GM19239 (cell line): ENCODE data around the gene MEIKIN.

Experiments used
- DNase-seq: peaks from one replicate; pipeline ENCODE4 v3.0.0; 2011; ENCODE audit warnings: low spot score; ENCODE audit not compliant: insufficient read length
- FAIRE-seq: peaks from 2 replicates; lab custom pipeline; 2011; peaks lifted over from hg19 to GRCh38; lab: Jason Lieb, UNC

MEIKIN gene

DNA sequence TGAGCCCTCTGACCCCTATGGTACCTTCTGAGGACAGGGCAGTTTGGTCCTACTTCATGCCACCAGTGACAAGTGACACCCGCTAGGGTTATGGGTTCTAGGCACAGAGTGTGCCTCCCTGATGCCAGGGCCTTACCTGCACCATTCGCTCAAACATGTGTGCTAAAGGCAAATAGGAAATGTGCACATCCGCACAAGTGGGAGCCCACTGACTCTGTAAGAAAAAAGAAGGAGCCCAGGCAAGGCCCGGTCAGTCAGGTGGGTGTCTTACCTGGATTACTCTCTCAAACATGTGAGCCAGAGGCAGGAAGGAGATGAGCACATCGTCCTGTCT is 29.1 kb upstream of the MEIKIN start:
- FAIRE-seq (no peak), DNase-seq (no peak)

- DNase-seq = no peak
- FAIRE-seq = no peak
Measured at GRCh38 chr5:131974016-131974415, 28.6 kb upstream of the MEIKIN start.

DNA sequence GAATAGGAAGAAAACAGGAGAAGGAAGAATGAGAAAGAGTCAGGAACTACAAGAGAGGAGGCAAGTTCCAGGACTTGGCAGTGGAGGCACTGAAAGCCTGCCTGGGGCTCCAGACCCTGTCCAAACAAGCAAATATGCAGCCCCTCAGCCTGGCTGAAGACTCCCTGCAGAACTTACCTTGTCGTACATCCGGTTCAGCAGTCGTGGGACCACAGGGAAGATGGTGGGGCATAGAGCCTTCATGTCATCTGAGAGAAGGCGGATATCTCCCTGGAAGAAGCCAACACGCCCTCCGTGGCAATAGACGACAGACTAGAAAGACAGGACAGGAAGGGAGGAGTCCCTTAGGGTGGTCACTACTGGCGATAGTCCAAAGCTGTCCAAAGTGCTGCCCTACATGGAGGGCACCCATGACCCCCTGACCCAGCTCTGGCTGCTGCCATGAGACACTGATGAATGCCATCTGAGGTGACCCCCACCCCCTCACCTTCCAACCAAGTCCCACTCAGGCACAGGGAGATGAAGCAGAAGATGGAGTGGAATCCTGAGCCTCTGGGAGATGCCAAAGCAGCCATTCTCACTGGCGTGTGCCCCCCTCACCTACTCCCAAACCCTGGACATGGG is 27.7 kb upstream of the MEIKIN start:
- FAIRE-seq = no peak
- DNase-seq = no peak

GRCh38 chr5:131968396-131968954 is 23.0 kb upstream of the MEIKIN start:
- FAIRE-seq (no peak), DNase-seq (no peak)

DNA sequence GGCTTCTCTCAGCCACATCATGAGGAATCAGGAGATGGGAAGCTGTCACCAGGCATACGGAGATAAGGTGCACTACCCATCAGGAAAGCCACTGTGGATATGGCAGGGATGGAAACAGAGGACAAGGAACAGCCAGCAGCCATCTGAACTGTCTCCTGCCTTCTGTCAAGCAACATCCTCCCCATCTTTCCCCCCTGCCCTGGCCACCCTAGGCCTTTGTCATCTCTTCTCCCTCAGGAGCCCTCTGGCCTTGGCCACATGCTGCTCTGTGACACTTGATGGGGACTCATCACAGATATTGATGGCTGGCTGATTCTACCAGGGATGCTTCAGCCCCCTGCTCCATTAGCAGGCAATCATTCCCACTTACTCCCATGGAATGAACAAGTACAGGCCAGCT is 21.1 kb upstream of the MEIKIN start:
- FAIRE-seq (no peak), DNase-seq (no peak)

DNA sequence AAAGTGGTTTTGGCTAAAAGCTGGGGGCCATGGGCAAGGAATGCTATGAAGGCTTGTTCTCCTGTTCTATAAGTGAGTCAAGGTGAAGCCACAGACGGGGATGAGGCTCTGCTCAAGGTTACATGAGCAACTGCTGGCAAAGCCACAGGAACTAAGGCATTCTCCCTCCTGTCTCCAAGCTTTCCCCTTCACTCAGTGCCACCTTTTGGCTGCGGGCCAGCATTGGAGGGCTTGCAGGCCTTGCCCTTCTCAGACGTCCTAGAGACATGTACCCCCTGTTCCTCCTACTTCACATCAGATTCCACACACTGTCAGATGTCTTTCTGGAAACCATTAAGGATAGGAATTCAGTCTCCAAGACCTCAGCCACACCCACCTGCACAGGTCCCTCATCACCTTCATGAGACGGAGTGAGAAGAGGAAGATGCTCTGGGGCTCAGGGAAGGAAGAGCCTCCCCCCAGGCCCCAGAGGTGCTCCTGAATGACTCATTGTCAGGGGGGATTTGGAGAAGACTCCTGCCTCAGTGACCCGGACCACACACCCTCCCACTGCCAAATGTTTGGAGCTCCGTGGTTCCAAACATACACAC is 20.5 kb upstream of the MEIKIN start:
- FAIRE-seq = no peak

DNA sequence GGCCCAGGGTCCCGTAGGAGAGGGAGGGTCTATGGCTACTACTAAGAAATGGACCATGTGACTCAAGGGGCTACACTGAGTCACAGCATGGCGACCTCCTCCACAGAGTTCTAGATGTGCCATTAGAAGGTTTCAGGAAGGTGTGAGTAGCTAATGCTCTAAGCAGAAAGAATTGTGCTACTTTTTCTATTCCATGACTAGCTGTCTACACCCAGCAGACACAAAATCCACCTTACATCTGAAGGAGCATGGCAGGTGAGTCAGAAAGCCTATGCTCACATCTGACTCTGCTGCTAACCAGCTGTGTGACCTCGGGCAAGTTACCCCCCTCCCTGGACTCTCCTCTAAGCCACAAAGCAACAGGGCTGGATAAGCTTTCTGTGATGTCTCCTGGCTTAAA is 14.4 kb upstream of the MEIKIN start:
- FAIRE-seq (no peak), DNase-seq (no peak)

More for the DNA sequence above, 20.5 kb upstream of the MEIKIN start:
- no peak for DNase-seq

GRCh38 chr5:131959136-131959535 is 13.7 kb upstream of the MEIKIN start:
- FAIRE-seq (no peak), DNase-seq (no peak)

- DNase-seq (no peak), FAIRE-seq (no peak)
Measured at GRCh38 chr5:131957721-131958441, 12.4 kb upstream of the MEIKIN start.

GRCh38 chr5:131953969-131954368 is 8.5 kb upstream of the MEIKIN start:
- DNase-seq (no peak), FAIRE-seq (no peak)

DNA sequence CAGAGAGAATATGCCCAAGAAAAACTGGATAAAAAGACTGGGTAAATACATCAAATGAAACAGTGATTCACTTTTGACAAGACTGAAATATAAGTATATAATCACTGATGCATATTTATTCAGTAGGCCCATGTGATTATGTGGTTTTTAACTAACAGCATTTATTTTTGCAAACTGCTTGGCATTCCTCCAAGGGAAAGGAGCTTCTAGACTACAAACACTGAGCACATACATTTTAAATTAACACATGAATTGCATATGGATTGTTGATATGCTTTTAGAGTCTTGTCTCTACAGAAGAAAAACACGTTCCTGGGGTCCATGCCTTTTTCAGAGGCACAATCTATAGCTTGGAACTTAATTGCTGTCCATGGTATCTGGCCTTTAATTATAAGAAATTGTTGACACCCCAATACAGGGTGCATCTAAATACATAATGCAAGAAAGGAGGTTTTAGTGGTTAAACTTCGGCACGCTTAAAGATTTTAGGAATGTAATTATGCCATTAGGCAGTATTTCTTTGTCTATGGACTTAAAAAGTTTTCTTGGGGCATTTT is 6.9 kb upstream of the MEIKIN start:
- no peak for DNase-seq
- FAIRE-seq = no peak

DNA sequence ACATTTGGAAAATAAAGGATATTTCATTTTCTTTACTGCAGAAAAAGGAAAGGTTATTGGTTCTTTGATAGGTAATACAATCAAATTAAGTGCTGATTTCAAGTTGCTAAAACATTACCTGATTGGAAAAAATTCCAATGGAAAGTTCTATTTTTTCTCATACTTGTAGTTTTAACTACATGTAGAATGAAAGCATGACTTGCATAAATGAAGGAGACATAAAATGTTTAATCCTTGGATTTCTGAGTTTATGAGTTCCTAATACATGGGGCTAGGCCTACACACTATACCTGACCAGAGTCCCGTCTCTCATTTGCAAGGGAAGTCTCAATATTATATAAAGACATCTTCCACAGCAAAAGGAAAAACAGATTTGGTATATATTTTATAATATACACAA is 5.2 kb upstream of the MEIKIN start:
- no peak for FAIRE-seq

GRCh38 chr5:131947445-131947844 is 2.0 kb upstream of the MEIKIN start:
- FAIRE-seq (no peak), DNase-seq (no peak)

More for the DNA sequence above, 5.2 kb upstream of the MEIKIN start:
- no peak for DNase-seq

GRCh38 chr5:131944702-131945550 is 537 bp downstream of the MEIKIN start:
- FAIRE-seq (no peak), DNase-seq (no peak)

DNA sequence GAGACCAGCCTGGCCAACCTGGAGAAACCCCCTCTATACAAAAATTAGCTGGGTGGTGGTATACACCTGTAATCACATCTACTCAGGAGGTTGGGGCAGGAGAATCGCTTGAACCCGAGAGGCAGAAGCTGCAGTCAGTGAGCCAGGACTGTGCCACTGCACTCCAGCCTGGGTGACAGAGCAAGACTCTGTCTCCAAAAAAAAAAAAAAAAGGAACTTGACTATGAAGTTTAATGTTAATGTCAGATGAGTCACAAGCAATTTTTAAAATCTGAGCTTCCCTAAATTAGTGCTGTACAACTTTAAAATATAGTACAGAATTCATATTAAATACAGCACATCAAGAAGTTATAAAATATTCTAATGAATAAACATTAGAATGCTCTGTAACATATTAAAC is 1.5 kb downstream of the MEIKIN start:
- FAIRE-seq = no peak
- no peak for DNase-seq

DNA sequence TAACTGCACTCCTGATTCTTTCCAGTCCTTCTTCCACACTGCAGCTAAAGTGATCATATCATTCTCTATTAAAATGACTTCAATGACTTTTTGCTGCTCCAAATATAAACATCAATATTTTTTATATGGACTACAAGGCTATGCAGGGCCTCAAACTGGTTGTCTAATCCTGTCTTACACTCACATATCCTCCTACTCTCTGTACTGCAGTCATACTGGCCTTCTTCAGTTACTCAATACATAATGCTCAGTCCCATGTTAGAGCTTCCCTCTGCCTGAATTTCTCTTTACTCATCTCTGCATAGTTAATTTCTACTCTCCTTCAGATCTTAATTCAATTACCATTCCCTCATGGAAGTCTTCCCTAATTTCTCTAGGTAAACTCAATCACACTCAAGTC is 3.4 kb downstream of the MEIKIN start:
- FAIRE-seq (no peak), DNase-seq (no peak)

DNA sequence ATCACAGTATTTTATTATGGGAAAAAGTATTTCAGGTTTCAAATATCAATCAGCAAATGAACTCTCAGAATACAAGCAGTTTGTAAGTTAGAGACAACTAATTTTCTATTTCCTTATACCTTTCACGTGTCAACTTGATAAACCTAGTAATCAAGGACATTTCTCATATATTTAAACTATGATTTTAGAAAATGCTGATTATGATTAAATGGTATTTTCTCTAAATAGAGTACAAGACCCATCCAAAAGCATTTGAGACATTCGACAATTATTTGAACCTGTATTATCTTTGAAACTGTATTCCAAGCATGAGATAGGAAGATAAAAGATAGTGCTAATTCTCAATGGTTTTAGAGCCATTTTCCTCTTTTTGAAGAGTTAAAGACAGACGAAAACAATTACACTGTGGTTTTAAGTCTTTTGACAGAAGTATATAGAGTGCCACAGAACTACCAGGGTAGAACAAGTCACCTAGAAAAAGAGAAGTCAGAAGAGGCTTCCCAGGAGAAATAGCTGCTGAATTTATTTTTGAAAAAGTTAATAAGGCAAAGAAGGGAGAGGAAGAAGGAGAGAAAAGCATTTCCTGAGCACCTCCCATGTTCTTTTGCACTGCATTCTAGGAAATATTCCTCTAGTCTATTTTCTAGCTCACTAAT is 5.6 kb downstream of the MEIKIN start:
- no peak for FAIRE-seq
- DNase-seq = no peak

DNA sequence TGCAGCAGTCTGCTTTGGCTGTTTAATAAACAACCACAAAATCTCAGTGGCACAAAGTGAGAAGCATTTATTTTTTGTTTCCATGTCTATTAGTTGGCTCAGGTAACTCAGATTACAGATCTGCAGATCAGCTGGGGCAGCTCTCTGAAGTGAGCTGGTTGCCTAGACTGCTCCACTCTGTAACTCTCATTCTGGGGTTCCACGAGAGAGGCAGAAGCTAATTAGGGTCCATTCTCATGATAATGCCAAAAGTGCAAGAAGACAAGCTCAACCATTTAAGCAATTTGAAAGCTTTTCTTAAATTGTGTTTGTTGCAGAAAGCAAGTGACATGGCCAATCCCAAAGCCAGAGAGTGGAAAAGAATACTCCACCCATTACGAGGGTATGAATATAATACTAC is 13.2 kb downstream of the MEIKIN start:
- DNase-seq (no peak), FAIRE-seq (no peak)

DNA sequence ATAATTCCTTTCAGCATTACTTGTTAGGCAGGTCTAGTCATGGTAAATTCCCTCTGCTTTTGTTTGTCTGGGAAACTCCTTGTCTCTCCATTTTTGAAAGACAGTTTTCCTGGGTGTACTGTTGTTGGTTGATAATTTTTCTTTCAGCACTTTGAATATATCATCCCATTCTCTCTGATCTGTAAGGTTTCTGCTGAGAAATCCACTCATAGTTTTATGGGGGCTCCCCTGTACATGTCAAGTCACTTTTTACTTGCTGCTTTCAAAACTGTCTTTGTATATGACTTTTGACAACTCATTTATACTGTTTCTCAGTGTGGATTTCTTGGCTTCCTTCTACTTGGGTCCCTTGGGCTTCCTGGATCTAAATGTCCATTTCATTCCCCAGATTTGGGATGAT is 16.5 kb downstream of the MEIKIN start:
- FAIRE-seq = no peak
- no peak for DNase-seq

GRCh38 chr5:131926168-131926567 is 19.3 kb downstream of the MEIKIN start:
- no peak for FAIRE-seq
- DNase-seq = no peak
